Bronchial epithelial cell (primary cell): Measurements from ENCODE around the gene STUM. TPM values are rescaled to one million over a fixed set of nuclear protein-coding genes. Genes with fewer than 3 reads are reported as not detected.

ENCODE experiments used
- DNase-seq: peaks from one replicate; pipeline ENCODE4 v3.0.0-alpha.2; 2010; ENCODE audit warnings: low read depth
- FAIRE-seq: peaks from 2 replicates; lab custom pipeline; 2011; peaks lifted over from hg19 to GRCh38; lab: Jason Lieb, UNC
- H3K27me3 ChIP-seq: 2 replicates; pipeline ENCODE4 v1.5.1; 2011; ENCODE audit warnings: low read length; ENCODE audit not compliant: control insufficient read depth, insufficient read depth
- H3K36me3 ChIP-seq: 2 replicates; pipeline ENCODE4 v1.5.1; 2011; ENCODE audit warnings: low read length; ENCODE audit not compliant: control insufficient read depth, insufficient read depth
- H3K4me3 ChIP-seq: 2 replicates; pipeline ENCODE4 v1.5.1; 2011; ENCODE audit warnings: mild to moderate bottlenecking, low read depth, low read length, control low read depth
- total RNA-seq: library from RNA; depleted of rRNA; stranded (reverse); fragments of >200 nt; gene quantifications from 2 replicates; pipeline ENCODE4 v1.2.1, GENCODE V29; 2014
- TF ChIP-seq, protein P1 (sequence below): IDR thresholded peaks from 2 replicates; pipeline ENCODE4 v1.5.1; 2011; ENCODE audit warnings: mild to moderate bottlenecking, moderate library complexity, low read length, control low read depth, inconsistent platforms; ENCODE audit not compliant: insufficient read depth, severe bottlenecking

The STUM gene
- total RNA-seq, 1 donor from 2014 or later, result not detected

DNA sequence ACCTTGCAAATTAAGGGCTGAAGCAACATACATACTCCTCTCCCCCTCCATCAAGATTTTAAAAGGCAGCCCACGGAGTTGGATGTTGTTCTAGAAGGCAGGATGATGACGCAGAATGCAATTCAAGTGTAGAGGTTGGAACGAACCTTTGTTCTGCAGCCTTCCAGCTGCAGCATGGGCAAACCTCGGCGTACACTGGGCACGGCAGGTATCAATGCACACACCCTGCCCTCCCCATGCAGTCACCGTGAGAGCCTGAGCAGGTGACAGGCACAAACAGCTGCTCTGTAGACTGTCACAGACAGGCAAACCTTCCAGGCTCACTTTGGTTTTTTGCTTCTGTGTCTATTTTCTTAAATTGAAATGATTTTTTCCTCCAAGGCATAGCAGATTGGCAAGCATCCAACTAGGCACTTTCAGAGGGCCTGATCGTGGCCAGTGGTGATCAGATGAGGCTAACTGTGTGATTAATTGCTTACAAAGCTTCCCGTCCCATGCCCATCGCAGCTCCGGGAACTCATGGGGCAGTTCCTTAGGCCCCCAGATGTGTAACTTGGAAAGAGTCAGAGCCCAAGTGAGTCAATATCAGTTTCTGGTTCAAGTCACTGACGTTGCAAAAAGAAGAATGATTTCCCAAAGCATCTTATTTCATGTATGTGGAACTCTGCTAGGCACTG, 108.2 kb downstream of the STUM start:
- Histone ChIP-seq H3K27me3 (no peaks in the 10 kb centered on the region), H3K4me3 (no peak overlapping the region), H3K36me3 (no peaks in the 10 kb centered on the region)
- DNase-seq (peak; percentile 94), FAIRE-seq (peak; percentile 72)
- TF ChIP-seq, protein P1, sequence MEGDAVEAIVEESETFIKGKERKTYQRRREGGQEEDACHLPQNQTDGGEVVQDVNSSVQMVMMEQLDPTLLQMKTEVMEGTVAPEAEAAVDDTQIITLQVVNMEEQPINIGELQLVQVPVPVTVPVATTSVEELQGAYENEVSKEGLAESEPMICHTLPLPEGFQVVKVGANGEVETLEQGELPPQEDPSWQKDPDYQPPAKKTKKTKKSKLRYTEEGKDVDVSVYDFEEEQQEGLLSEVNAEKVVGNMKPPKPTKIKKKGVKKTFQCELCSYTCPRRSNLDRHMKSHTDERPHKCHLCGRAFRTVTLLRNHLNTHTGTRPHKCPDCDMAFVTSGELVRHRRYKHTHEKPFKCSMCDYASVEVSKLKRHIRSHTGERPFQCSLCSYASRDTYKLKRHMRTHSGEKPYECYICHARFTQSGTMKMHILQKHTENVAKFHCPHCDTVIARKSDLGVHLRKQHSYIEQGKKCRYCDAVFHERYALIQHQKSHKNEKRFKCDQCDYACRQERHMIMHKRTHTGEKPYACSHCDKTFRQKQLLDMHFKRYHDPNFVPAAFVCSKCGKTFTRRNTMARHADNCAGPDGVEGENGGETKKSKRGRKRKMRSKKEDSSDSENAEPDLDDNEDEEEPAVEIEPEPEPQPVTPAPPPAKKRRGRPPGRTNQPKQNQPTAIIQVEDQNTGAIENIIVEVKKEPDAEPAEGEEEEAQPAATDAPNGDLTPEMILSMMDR, result no peak

GRCh38 chr1:226657895-226658545, 109.5 kb downstream of the STUM start:
- no peak overlapping the region for H3K4me3 ChIP-seq
- FAIRE-seq (no peak), DNase-seq (peak; percentile 81)
- no peaks in the 10 kb centered on the region for H3K36me3 ChIP-seq
- TF ChIP-seq, protein P1, result peak; percentile 34
- no peaks in the 10 kb centered on the region for H3K27me3 ChIP-seq

DNA sequence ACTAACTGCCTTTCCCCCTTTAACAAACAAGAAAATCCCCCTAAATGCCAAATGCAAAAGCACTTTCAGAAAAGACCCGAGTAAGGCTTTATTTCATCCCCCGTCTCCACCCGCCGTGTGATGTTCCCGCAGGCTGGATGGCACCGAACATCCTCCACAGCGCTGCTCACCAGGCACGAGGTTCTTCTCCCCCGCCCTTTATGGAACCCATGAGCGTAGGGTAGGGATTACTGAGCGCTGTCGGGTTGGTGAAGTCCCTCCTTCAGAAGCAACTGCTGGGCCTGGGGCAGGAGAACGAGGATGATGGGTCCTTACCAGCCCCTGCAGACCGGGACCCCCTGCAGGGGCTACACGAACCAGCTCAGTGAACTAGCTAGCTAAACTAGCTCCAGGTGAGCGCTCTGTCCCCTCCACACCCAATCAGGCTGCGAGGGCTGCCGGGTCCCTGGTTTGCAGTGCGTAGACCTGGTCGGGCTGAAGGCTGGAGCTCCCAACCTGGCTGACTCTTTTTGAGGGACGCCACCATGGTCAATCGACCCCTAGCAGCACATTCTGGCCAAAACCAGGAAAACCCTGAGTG, 110.1 kb downstream of the STUM start:
- H3K36me3 ChIP-seq, result no peaks in the 10 kb centered on the region
- H3K4me3 ChIP-seq, result no peak overlapping the region
- H3K27me3 ChIP-seq, result no peaks in the 10 kb centered on the region
- TF ChIP-seq, protein P1, result no peak
- DNase-seq, result no peak
- no peak for FAIRE-seq

Other genes with a start within 250 kb of the STUM start
- 2.6 and 3.2 TPM in 2 replicates for gene LIN9, start 239.6 kb upstream of the STUM start, total RNA-seq
- gene PARP1, start 140.7 kb upstream of the STUM start, total RNA-seq, result 18.4 and 26.1 TPM in 2 replicates
- 1.3 and 1.9 TPM in 2 replicates for gene ITPKB, start 190.5 kb downstream of the STUM start, total RNA-seq